Erythroblast (primary cell): ENCODE results near the gene TMEM181.

Source experiments
- GATA1 ChIP-seq: IDR thresholded peaks from 2 replicates; pipeline ENCODE4 v1.6.1; 2011; ENCODE audit warnings: low read depth, mild to moderate bottlenecking, control low read depth, low read length, moderate library complexity
- POLR2A ChIP-seq: IDR thresholded peaks from 2 replicates; pipeline ENCODE4 v1.6.1; 2011; ENCODE audit warnings: mild to moderate bottlenecking, low read length

- TF ChIP-seq POLR2A (no peak), GATA1 (no peak)
Measured at GRCh38 chr6:158634695-158635426, 75.0 kb downstream of the TMEM181 start.
